GM19043 (cell line): ENCODE results near the gene FOLR1.
"Not testable (repeated sequence)": the region's sequence is repeated elsewhere in the genome, so short reads cannot be mapped to it uniquely, and the experiment has no call there.

Source experiments
- ATAC-seq: cut with Tn5 transposase; IDR thresholded peaks from one replicate; pipeline ENCODE4 v1.9.1; 2021; ENCODE audit warnings: low read depth; ENCODE audit not compliant: unreplicated experiment

FOLR1 gene

GRCh38 chr11:72191961-72192381, at the start of gene FOLR1:
TSS of gene FOLR1 (plus strand) at chr11:72192140. CDS start at chr11:72192174, 34 bp downstream.
- ATAC-seq, result no peak

DNA sequence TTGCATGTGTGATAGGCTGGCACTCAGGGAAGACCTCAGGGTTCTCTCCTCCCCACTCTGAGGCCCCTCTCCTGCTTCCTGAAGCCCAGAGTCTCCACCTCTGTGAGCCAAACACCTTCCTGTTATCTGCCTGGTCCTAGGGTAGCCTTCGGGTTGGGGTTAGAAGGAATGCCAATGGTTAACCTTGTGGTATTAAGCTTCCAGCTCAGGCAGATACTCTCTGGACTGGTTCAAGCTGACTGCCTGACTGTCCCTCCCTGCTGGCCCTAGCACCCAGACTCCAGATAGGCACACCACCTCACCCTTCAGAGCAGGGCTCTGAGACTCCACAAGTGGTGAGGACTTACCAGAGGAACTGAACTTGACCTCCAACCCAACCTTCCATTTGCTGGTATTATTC, 49.4 kb upstream of the FOLR1 start:
- ATAC-seq, result not testable (repeated sequence)

GRCh38 chr11:72144807-72145565, 47.0 kb upstream of the FOLR1 start:
- no peak for ATAC-seq

DNA sequence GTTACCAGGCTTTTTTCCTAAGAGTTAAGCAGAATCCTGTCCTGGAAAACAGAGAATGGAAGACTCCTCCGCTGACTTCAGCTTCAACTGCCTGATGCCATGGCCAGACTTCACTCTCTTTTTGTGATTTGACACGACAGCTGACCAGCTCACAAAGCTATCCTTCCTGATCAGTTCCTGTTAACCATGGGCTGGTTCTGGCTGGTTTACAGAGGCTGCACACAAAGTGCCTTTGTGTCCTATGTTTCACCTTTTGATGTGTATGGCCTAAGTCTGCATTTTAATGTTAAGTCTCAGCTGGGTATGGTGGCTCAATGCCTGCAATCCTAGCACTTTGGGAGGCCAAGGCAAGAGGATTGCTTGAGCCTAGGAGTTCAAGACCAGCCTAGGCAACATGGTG, 45.3 kb upstream of the FOLR1 start:
- ATAC-seq, result no peak

DNA sequence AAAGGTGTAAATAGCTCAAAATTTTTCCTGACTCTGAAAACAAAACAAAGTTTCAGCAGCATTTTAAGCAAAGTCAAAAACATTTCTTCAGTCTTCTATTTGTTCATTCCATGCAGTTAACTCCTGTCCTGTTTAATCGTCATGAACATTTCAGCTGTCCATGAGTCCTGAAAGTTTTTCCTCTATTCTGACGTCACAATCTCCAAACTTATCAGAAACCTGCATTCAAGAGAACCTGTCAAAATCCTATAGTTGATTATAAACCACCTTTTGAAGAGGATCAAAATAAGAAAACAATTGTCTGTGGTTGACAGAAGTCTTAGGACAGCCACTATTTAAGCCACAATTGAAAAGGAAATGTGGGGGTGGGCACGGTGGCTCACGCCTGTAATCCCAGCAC, 41.1 kb upstream of the FOLR1 start:
- ATAC-seq, result no peak

- not testable (repeated sequence) for ATAC-seq
Measured at GRCh38 chr11:72153874-72154273, 38.1 kb upstream of the FOLR1 start.

DNA sequence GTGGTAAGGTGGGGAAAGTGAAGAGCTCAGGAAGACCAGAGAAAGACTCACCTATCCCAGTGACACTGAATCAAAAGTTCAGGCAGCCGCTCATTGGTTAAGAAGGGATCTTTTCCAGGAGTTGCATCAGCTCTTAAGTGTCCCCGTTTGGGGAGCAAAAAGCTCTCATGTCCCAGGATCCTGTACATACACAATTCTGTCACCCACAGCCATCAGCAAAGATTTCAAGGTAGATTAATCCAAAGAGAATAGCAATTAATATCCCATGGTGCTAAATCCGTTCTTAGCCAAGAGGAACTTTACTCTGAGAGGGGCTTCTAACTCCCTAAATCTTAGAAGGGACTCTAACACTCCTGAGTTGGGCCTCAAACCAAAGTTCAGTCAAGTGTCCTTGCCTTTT, 37.1 kb upstream of the FOLR1 start:
- no peak for ATAC-seq

DNA sequence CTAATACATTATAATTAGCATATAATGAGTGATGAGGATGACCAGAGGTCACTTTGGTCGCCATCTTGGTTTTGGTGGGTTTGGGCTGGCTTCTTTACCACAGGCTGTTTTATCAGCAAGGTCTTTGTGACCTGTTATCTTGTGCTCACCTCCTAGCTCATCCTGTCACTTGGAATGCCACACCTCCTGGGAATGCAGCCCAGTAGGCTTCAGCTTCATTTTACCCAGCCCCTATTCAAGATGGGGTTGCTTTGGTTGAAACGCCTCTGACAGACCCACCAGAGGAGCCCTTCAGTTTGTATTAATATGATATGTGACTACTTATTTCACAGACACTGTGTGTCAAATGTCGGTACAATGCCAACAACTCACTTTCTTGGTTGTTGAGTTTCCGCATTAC, 36.2 kb upstream of the FOLR1 start:
- no peak for ATAC-seq

GRCh38 chr11:72157131-72157530, 34.8 kb upstream of the FOLR1 start:
- no peak for ATAC-seq

DNA sequence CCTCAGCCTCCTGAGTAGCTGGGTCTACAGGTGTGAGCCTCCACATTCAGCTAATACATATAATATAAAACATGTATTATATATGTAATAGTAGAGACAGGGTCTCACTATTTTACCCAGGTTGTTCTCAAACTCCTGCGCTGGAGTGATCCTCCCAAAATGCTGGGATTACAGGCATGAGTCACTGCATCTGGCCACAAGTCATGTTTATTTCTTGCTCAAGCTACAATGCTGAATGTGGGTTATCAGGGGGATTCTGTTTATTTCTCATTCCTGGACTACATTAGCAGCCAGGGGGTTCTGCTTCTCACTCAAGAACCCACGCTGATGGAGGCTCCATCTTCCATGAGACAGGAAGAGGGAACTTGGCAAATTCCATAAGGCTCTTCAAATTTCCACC, 31.6 kb upstream of the FOLR1 start:
- no peak for ATAC-seq

GRCh38 chr11:72162891-72163492, 28.9 kb upstream of the FOLR1 start:
- ATAC-seq, result no peak

- ATAC-seq, result not testable (repeated sequence)
Measured at GRCh38 chr11:72164187-72164586, 27.8 kb upstream of the FOLR1 start.

GRCh38 chr11:72169046-72169555, 22.8 kb upstream of the FOLR1 start:
- not testable (repeated sequence) for ATAC-seq

DNA sequence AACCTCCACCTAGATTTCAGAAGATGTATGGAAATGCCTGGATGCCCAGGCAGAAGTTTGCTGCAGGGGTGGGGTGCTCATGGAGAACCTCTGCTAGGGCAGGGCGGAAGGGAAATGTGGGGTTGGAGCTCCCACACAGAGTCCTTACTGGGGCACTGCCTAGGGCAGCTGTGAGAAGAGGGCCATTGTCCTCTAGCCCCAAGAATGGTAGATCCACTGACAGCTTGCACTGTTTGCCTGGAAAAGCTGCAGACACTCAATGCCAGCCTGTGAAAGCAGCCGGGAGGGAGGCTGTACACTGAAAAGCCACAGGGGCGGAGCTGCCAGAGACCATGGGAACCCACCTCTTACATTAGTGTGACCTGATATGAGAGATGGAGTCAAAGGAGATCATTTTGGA, 22.2 kb upstream of the FOLR1 start:
- not testable (repeated sequence) for ATAC-seq

DNA sequence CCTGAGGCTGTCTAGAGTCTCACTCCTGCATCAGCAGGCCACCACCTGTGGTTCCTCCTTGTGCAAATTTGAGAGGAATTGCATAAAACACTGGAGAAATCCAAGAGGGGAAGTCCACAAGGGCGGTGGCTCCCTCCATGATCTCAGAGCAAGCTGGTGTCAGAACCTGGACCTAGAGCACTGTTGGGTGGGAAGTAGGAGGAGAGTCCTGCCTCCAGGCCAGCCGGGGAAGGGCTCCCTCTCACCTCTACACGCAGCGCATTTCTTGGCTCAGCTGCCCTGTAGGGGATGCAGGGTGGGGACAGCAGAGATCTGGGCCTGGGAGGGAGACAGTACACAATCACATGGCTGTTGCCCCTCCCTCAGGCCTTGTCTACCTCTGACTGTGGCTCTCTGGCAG, 19.9 kb upstream of the FOLR1 start:
- not testable (repeated sequence) for ATAC-seq

DNA sequence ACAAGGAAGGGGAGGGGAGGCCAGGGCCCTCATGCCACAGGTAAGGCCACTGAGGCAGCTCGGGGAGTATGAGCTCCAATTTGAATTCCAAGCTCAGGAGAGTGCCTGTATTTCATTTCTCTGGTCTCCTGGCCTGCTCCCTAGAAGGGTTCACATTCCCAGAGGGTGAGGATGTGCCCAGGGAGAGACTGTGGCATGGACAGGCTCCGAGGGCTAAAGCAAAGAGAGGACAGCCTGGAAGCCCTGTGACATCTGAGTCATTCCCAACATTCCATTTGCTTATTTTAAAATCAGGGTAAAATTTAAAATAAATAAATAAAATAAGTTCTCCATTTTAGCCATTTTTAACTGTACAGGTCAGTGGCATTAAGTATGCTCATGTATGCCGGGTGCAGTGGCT, 18.6 kb upstream of the FOLR1 start:
- no peak for ATAC-seq

- ATAC-seq, result no peak
Measured at GRCh38 chr11:72174302-72175070, 17.5 kb upstream of the FOLR1 start.

DNA sequence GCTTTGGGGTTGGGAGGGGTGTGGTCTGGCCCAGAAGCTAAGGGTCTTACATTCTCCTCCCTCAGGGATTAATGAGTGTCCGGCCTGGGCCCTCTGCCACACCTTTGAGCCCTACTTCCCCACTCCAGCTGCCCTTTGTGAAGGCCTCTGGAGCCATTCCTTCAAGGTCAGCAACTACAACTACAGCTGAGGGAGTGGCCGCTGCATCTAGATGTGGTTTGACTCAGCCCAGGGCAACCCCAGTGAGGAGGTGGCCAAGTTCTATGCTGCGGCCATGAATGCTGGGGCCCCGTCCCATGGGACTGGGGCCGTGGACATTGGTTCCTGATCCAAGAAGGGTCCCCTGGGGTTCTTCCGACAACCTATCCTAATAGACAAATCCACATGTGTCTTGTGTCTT, 14.3 kb upstream of the FOLR1 start:
- no peak for ATAC-seq

DNA sequence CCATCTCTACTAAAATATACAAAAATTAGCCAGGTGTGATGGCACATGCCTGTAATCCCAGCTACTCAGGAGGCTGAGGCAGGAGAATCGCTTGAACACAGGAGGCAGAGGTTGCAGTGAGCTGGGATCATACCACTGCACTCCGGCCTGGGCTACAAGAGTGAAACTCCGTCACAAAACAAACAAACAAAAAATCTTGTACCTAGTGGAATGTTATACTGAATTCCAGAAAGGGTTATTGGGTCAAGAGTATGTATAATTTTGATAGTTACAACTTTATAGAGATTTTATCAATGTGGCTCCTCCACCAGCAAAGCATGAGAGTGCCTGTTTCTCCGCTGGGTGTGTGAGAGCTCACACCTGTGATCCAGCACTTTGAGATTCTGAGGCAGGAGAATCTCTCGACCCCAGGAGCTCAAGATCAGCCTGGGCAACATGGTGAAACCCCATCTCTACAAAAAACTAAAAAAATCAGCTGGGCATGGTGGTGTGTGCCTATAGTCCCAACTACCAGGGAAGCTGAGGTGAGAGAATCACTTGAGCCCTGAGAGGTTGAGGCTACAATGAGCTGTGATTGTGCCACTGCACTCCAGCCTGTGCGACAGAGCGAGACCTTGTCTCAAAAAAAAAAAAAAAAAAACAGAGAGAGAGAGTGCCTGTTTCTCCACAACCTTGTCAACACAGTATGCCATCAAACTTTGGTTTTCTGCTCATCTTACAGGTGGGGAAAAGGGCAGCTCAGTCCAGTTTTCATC, 12.7 kb upstream of the FOLR1 start:
- ATAC-seq, result no peak

DNA sequence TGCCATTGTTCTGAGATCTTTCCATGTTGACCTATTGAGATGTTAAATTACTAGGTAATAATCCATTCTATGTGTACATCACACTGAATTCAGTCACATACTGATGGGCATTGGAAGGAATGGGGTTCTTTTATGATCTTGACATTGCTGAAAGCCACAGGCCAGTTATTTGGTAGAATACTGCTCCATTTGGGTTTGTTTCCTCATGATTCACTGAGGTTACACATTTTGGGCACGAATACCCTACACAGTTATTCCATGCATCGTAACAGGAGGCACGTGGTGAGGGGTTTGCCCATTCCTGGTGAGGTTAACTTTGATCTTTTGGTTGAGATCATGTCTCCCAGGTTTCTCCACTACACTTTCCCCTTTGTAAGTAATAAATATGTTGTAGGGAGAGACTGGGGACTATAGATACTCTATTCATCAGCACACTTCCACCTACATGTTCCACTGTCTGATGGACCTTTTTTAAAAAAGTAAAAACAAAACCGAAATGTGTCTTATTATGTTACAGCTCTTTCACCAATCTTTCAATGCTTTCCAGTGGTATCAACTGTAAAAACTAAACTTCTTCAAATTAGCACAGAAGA, 12.0 kb upstream of the FOLR1 start:
- ATAC-seq, result no peak
